Kasumi-1 (cell line): ENCODE data around the gene PLPP4.

Experiments
- DNase-seq, 2 experiments: peaks; one replicate each; lab custom pipeline; 2025; lab: John Stamatoyannopoulos, UW

PLPP4 gene

DNA sequence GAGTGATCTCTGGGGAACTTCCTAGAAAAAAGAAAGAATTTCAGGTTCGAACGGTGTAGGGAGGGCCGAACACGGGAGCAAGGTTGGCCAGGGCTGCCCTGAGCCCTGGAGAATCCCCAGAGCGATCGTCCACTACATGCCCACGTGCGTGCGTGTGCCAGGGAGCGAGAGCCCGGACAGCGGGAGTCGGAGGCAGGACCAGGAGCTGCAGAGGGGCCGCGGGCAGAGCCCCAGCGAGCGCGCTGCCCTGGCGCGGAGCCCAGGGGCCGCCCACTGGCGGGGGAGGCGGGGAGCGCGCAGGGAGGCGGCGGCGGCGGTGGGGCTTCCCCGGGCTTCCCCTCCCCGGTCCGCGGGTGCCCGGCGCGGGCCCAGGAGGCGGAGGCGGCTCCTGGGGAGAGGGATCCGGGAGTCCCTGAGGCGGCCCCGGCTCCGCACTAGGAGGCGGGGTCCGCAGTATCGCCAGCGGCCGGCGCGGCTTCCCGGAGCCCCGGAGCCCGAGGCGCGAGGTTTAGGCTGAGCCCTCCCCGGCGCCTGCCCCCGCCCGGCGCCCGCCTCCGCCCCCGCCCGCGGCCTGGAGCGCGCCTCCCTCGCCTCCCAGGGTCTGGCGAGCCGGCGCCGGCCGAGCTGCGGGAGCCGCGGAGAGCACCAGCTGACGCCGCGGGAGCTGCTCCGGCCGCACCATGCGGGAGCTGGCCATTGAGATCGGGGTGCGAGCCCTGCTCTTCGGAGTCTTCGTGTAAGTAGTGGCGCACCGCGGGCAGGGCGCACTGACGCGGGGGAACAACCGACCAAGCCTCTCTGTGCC is at the start of gene PLPP4:
PLPP4 (plus strand) TSS at position 602 of the 805 bp plus-strand sequence; CDS start at position 681, 79 bp downstream.
- DNase-seq, result no peak

DNA sequence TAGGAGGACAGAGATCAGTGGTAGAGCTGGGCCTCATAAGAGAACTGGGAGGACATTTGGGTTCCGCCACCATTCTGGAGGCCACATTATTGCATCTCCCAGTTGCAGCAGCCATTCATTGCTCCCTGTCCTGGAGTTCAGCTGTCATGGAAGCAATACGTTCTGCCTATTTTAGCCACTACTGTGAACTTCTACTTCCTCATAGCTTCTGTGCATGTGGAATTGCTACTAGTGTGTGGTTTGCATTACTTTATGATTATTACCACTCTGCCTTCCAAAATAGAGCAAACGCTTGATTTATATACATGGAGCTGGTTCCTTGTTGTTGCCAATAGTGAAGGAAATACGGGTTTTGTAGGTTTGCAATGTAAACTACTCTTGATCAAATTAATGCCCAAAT is 47.2 kb upstream of the PLPP4 start:
- DNase-seq, result no peak

GRCh38 chr10:120414946-120415345 is 42.1 kb upstream of the PLPP4 start:
- DNase-seq, result no peak

GRCh38 chr10:120415709-120416330 is 41.2 kb upstream of the PLPP4 start:
- DNase-seq, result no peak

DNA sequence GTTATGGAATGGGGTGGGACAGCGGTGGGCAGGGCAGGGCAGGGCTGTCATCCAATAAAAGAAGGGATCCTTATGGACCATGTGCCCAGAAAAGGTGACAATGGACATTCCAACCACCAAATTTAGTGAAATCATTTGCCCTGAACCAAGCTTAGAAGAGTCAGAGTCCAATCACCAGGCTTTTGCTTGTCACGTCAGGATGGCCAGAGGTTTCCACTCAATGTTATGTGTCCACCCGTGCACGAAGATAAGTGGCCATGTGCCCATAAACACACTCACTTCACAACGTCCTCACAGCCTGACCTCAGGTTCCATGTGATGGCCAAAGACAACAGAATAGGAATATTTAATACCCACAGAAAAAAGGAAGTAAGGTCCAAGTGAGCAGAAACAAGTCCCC is 36.6 kb upstream of the PLPP4 start:
- no peak for DNase-seq

- DNase-seq, result no peak
Observed at GRCh38 chr10:120421250-120421649, 35.8 kb upstream of the PLPP4 start.

- no peak for DNase-seq
Observed at GRCh38 chr10:120422457-120422856, 34.6 kb upstream of the PLPP4 start.

- peak; percentile 62 to 76 for DNase-seq
Observed at GRCh38 chr10:120423431-120424197, 33.4 kb upstream of the PLPP4 start.

DNA sequence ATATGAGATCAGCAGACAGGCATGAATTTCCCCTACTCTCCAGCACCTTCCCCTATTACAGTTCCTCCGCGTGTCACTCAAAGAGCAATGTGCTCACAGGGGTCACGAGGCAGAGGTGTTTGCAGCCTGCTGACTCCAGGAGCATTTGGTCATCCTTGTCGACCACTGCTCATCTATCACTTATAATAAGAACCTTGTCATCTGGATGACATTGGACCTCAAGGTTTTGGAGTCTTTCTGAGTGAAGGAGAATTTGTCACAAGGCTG is 32.9 kb upstream of the PLPP4 start:
- no peak for DNase-seq

DNA sequence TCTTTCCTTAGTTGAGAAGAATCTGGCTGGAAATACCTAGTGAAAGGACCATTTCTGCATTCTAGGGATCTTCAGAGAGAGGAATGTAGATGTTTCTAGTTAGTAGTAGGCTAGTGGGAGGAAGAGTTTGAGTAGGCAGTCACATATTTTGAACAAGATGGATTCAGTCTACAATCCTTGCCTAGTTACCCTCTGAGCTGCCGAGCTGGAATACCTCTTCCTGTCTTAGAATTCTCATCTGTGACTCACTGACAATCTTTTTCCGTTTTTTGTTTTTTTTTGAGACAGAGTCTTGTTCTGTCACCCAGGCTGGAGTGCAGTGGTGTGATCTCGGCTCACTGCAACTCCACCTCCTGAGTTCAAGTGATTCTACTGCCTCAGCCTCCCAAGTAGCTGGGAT is 30.7 kb upstream of the PLPP4 start:
- DNase-seq, result no peak

GRCh38 chr10:120428754-120429153 is 28.3 kb upstream of the PLPP4 start:
- no peak for DNase-seq

DNA sequence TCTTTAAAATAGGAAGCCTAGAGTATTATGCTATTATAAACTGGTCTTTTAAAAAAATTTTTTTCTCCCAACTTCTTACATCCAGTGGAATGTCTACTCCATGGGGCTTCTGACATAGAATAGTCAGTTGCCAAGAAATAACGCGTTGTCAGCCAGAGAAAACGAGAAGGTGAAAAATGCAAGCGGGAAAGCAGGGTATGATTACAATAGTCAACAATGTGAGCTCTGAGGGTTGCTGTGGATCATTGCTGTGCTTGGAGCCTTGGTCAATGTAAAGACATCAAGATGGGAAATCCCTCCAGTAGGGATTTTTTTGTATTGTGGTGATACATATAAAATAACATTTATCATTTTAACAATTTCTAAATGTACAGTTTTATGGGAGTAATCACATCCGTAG is 27.6 kb upstream of the PLPP4 start:
- DNase-seq, result no peak

GRCh38 chr10:120431251-120431651 is 25.8 kb upstream of the PLPP4 start:
- no peak for DNase-seq

DNA sequence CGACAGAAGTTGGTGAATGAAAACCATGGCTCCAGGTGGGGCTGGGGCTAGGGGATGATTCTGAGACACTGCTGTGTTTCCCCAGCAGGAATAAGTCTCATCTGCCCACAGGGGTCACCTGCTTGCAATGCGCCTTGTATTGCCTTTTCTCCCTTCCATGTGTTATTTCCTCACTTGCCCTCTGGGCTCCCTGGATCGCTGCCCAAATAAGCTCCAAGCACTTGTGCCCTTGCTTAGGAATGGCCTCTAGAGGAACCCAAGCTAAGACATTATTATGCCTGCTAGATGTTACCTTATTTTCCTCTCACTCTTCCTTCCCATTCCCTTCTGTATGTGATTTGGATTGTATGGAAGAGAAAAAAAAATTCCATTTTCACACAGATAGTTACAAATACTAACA is 24.8 kb upstream of the PLPP4 start:
- DNase-seq, result no peak

- no peak for DNase-seq
Observed at GRCh38 chr10:120433141-120433540, 23.9 kb upstream of the PLPP4 start.

- no peak for DNase-seq
Observed at GRCh38 chr10:120436439-120437112, 20.5 kb upstream of the PLPP4 start.

- DNase-seq, result no peak
Observed at GRCh38 chr10:120437541-120437940, 19.5 kb upstream of the PLPP4 start.

DNA sequence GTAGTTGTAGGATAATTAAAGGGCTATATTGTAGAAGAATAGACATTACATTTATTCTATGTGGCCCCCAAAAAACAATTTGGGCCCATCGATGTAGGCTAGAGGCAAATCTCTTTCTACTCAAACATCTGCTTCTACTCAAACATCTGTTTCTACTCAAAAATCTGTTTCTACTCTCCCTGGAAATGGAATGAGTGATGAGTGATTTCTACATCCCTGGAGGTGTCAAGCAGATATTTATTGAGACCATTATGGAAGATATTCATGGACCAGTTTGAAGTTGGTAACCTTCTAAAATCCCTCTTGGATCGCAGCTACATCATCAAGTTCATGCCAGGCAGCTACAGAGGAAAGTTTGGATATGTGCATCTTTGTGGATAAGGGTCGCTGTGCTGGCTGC is 5.1 kb upstream of the PLPP4 start:
- no peak for DNase-seq

DNA sequence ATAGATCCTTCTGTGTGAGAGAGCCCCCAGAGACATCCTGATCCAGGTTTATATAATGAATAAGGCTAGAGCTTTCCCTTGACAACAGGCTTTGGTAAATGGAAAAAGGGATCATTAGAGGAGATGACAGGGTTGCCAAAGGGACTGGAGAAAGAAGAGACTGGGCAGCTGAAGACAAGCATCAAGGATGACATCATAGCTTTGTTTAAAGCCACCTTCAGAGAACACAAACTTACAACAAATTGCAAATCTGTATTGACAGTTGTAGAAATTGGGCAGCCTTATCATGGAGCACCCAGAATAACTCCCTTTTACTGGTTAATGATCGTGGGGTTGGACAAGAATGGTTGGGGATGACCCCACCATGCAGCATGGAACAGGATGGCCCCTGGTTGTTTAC is 3.7 kb upstream of the PLPP4 start:
- no peak for DNase-seq

DNA sequence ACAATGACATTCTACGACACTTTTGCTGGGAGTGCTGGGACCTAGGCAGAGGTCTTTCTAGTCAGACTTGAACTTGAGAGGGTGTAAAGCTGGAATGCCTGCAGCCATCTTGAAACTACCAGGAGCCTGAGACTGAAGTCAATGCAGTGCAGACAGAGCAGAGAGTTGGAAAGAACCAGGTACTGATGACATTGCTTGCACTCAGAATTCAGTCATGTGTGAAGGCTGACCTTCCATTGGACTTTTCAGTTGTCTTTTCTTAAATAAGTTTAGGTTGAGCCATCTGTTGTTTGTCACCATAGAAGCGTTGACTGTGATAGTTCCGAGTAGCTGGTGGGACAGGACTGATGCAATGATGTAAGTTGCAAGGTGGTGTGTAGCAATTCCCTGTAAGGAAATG is 3.1 kb upstream of the PLPP4 start:
- no peak for DNase-seq

GRCh38 chr10:120455004-120455403 is 2.0 kb upstream of the PLPP4 start:
- DNase-seq, result no peak

DNA sequence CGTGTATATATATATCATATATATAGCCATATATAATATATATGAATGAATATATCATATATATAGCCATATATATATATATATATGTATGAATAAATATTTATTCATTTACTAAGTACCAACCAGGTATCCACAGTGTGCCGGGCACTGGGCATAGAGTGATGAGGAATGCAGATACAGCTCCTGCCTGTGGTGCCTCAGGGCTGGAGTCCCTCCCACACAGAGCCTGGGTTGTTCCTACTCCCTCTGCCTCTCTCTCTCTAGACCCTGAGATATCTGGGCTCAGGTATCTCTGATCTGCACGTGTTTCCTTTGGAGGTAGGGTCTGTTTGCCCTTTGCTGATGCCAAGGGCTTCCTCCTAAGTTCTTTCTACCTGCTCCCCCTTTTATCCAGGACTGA is 1.4 kb upstream of the PLPP4 start:
- no peak for DNase-seq

- DNase-seq, result no peak
Observed at GRCh38 chr10:120456143-120456625, 843 bp upstream of the PLPP4 start.
